GM19035 (cell line): ENCODE measurements around the gene BAZ2B.

Source experiments
- ATAC-seq: cut with Tn5 transposase; IDR thresholded peaks from one replicate; pipeline ENCODE4 v1.9.1; 2021; ENCODE audit not compliant: unreplicated experiment

BAZ2B gene

DNA sequence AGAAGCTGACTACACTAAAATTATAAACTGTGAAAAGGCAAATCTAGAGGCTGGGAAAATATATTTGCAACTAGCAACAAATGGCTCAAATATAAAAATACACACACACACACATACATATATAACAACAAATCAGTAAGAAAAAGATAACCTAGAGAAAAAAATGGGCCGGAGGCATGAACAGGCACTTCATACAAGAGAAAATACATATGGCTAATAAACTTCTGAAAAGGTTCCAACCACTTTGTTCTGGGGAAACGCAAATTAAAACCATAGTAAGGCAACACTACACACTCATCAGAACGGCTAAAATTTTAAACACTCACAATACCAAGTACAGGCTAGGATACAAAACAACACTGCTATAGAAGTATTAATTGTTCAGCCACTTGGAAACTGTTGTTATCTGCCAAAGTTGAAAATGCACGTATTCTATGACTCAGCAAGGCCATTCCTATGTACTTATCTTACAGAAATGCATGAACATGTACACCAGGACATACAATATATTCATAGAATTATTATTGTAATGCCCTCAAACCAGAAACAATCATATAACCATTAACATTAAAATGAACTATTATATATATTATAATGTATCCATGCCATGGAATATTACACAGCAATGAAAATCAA, 345.5 kb downstream of the BAZ2B start:
- ATAC-seq: no peak
